ENCODE measurements around the gene XRCC5. TPM values are rescaled to one million over a fixed set of nuclear protein-coding genes. Genes with fewer than 3 reads are reported as not detected.

XRCC5 gene
- total RNA-seq, 1 experiment from 2014 or later: 618 TPM

DNA sequence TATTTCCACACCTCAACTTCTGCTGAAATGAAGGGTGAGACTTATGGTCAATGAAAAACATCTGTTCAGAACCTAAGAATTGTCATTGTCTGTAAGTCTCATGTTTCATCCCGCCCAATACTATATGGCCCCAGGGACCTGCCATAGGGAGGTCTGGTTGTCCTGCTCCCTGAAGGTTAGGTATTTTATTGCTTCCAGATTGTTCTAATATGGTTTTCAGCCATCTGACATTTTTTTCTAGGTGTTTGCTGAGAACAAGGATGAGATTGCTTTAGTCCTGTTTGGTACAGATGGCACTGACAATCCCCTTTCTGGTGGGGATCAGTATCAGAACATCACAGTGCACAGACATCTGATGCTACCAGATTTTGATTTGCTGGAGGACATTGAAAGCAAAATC, 7.3 kb downstream of the XRCC5 start:
- Mint-ChIP-seq H3K4me3 (no peak overlapping the region), H3K27ac (peak overlapping the region; percentile 13 to 86 (median 34); a peak in 4 of 7 replicates), H3K27me3 (ENCODE audit: low read depth) (no peaks in the 10 kb centered on the region), H3K36me3 (ENCODE audit: insufficient read depth in 1 of 3, low read depth in 3 of 3) (peaks cover 67 to 98% (median 94%) of the 10 kb centered on the region in 3 experiments; a peak in 6 of 7 replicates), H3K9me3 (no peaks in the 10 kb centered on the region; a peak in 1 of 5 replicates), H3K4me1 (peaks cover 34 to 50% of the 10 kb centered on the region in 2 experiments)
- no peak overlapping the region for H3K27ac ChIP-seq (ENCODE audit: insufficient read length, low read depth, low read length)
- no peak overlapping the region for H3K4me2 ChIP-seq (ENCODE audit: insufficient read depth, insufficient read length, low read length)
- H3K14ac ChIP-seq (ENCODE audit: insufficient read depth, low read length): no peak overlapping the region
- no peak overlapping the region for H2BK12ac ChIP-seq (ENCODE audit: insufficient read length, low read depth, low read length)
- no peaks in the 10 kb centered on the region for H3K27me3 ChIP-seq (ENCODE audit: insufficient read depth, low read length)
- H3K4ac ChIP-seq (ENCODE audit: low read depth, low read length): no peak overlapping the region
- no peak overlapping the region for H2AK5ac ChIP-seq (ENCODE audit: insufficient read length, low read length)
- no peak overlapping the region for H3K56ac ChIP-seq (ENCODE audit: insufficient read length, low read depth, low read length)
- H3K79me2 ChIP-seq (ENCODE audit: insufficient read depth, low read length): peaks cover 19% of the 10 kb centered on the region; the same call in 1 of the 2 replicates
- H4K5ac ChIP-seq (ENCODE audit: insufficient read length, low read depth, low read length): no peak overlapping the region
- no peak overlapping the region for H2BK5ac ChIP-seq (ENCODE audit: insufficient read length, low read length)
- no CpG with 5 or more reads among the region's 1 CpG for WGBS (ENCODE audit: extremely low coverage, insufficient read length, low lambda C conversion rate)
- peaks cover 6% of the 10 kb centered on the region for H3K23me2 ChIP-seq (ENCODE audit: insufficient read length, low read depth, low read length, poor library complexity, severe bottlenecking)
- peaks cover 2% of the 10 kb centered on the region; the same call in 1 of the 2 replicates for H3K4me1 ChIP-seq (ENCODE audit: insufficient read depth, low read length)
- no peak overlapping the region for H4K91ac ChIP-seq (ENCODE audit: insufficient read length, low read depth, low read length)
- no peak overlapping the region for H3K23ac ChIP-seq (ENCODE audit: insufficient read length, low read depth, low read length)
- no peak overlapping the region for H3K18ac ChIP-seq (ENCODE audit: insufficient read length, low read depth, low read length)
- no peak overlapping the region for H3T11ph ChIP-seq (ENCODE audit: low read length)
- H4K20me1 ChIP-seq (ENCODE audit: control insufficient read depth, insufficient read depth, insufficient read length): no peaks in the 10 kb centered on the region
- no peak overlapping the region for H2BK120ac ChIP-seq (ENCODE audit: low read depth, low read length, poor library complexity, severe bottlenecking)
- H4K8ac ChIP-seq (replicated peaks; ENCODE audit: insufficient read length, low read depth, low read length): no peak overlapping the region
- TF ChIP-seq, protein P1, sequence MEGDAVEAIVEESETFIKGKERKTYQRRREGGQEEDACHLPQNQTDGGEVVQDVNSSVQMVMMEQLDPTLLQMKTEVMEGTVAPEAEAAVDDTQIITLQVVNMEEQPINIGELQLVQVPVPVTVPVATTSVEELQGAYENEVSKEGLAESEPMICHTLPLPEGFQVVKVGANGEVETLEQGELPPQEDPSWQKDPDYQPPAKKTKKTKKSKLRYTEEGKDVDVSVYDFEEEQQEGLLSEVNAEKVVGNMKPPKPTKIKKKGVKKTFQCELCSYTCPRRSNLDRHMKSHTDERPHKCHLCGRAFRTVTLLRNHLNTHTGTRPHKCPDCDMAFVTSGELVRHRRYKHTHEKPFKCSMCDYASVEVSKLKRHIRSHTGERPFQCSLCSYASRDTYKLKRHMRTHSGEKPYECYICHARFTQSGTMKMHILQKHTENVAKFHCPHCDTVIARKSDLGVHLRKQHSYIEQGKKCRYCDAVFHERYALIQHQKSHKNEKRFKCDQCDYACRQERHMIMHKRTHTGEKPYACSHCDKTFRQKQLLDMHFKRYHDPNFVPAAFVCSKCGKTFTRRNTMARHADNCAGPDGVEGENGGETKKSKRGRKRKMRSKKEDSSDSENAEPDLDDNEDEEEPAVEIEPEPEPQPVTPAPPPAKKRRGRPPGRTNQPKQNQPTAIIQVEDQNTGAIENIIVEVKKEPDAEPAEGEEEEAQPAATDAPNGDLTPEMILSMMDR (conservative IDR thresholded peaks at IDR 0.05): no peak
- DNase-seq: no peak
- no peak overlapping the region for H2BK15ac ChIP-seq (ENCODE audit: low read depth, low read length)
- H2AFZ ChIP-seq (ENCODE audit: low read length): no peak overlapping the region
- H3K9ac ChIP-seq (ENCODE audit: extremely low read depth, insufficient read length, low read length): peak overlapping the region; percentile 4
- peaks cover 9% of the 10 kb centered on the region for H3K79me1 ChIP-seq (ENCODE audit: insufficient read depth, low read depth, low read length, poor library complexity, severe bottlenecking)
- H2BK20ac ChIP-seq (ENCODE audit: low read depth, low read length, poor library complexity, severe bottlenecking): no peak overlapping the region
- H3K9me3 ChIP-seq (ENCODE audit: control insufficient read depth, low read depth, low read length): no peaks in the 10 kb centered on the region
